ENCODE data around the gene ASB2. TPM values are rescaled to one million over a fixed set of nuclear protein-coding genes. Genes with fewer than 3 reads are reported as not detected.

The ASB2 gene
- total RNA-seq, 1 donor from 2014 or later, result 2.4 TPM

DNA sequence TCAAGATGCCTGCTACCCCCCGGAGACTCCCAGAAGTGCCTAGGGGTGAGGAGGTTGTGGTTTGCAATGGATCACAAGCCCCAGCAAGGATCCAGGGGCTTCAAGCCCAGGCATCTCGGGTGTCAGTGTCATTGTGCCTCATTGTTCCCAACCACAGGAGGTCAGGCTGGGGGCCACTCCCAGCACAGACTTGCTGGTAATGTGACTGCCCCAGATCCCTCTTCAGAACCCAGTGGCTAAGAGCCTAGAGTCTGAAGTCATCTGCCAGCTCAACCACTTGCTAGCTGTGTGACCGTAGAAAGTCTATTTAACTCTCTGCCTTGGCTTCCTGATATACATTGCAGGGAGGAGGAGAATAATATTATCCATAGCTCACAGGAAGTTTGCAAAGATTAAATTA is 7.7 kb upstream of the ASB2 start:
- no peak overlapping the region for H3K4me3 ChIP-seq
- DNase-seq (peak; percentile 26), ATAC-seq (no peak)
- H3K9me3 ChIP-seq, result no peaks in the 10 kb centered on the region
- no peak overlapping the region for H3K27ac ChIP-seq
- intact Hi-C loops (cut with DNase I), result no loop called here
- TF ChIP-seq, protein P1, sequence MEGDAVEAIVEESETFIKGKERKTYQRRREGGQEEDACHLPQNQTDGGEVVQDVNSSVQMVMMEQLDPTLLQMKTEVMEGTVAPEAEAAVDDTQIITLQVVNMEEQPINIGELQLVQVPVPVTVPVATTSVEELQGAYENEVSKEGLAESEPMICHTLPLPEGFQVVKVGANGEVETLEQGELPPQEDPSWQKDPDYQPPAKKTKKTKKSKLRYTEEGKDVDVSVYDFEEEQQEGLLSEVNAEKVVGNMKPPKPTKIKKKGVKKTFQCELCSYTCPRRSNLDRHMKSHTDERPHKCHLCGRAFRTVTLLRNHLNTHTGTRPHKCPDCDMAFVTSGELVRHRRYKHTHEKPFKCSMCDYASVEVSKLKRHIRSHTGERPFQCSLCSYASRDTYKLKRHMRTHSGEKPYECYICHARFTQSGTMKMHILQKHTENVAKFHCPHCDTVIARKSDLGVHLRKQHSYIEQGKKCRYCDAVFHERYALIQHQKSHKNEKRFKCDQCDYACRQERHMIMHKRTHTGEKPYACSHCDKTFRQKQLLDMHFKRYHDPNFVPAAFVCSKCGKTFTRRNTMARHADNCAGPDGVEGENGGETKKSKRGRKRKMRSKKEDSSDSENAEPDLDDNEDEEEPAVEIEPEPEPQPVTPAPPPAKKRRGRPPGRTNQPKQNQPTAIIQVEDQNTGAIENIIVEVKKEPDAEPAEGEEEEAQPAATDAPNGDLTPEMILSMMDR (IDR thresholded peaks at IDR 0.05), result no peak
- no peaks in the 10 kb centered on the region for H3K36me3 ChIP-seq
- no peaks in the 10 kb centered on the region for H3K4me1 ChIP-seq
- H3K27me3 ChIP-seq (ENCODE audit: low read depth), result peaks cover 5% of the 10 kb centered on the region

DNA sequence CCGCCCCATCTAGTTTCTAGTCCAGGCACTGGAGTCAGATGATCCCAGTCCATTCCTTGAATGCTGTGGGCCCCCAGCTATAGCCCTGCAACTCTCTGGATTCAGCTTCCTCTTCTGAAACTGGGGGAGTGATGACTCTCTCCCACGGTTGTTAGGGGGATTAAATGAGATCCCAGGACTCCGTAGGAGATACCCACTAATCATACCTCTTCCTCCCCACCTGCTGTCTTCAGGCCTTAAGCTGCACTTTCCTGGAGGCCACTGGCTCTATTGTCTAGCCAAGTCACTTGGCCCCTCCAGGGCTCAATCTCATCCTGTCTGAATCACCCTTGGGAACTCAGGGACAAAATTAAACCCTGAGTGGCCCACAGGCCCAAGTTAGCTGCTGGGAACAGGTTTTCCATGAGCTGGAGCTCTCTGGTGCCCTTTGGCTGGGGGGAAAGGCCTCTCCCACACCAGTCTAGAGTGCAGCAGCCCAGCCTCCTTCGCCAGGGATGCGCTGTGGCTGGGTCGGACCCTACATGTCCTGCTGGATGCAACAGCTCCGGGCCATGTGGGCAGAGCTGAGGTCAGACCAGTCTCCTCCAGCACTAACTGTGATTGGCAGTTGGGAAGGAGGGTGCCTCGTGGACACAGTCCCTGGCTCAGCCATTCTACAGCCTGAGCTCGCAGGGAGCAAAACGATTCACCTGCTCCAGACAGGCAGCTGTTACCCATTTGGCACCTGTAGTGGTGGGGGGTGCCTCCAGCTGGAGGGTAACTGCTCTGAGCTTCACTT is 6.0 kb upstream of the ASB2 start:
- no peaks in the 10 kb centered on the region for H3K36me3 ChIP-seq
- no peaks in the 10 kb centered on the region for H3K4me1 ChIP-seq
- TF ChIP-seq, protein P1 (IDR thresholded peaks at IDR 0.05), result no peak
- H3K27ac ChIP-seq, result no peak overlapping the region
- H3K27me3 ChIP-seq (ENCODE audit: low read depth), result peaks cover 5% of the 10 kb centered on the region
- ATAC-seq (no peak), DNase-seq (peak; percentile 28)
- H3K4me3 ChIP-seq, result no peak overlapping the region
- intact Hi-C loops (cut with DNase I), result no loop called here
- no peaks in the 10 kb centered on the region for H3K9me3 ChIP-seq

DNA sequence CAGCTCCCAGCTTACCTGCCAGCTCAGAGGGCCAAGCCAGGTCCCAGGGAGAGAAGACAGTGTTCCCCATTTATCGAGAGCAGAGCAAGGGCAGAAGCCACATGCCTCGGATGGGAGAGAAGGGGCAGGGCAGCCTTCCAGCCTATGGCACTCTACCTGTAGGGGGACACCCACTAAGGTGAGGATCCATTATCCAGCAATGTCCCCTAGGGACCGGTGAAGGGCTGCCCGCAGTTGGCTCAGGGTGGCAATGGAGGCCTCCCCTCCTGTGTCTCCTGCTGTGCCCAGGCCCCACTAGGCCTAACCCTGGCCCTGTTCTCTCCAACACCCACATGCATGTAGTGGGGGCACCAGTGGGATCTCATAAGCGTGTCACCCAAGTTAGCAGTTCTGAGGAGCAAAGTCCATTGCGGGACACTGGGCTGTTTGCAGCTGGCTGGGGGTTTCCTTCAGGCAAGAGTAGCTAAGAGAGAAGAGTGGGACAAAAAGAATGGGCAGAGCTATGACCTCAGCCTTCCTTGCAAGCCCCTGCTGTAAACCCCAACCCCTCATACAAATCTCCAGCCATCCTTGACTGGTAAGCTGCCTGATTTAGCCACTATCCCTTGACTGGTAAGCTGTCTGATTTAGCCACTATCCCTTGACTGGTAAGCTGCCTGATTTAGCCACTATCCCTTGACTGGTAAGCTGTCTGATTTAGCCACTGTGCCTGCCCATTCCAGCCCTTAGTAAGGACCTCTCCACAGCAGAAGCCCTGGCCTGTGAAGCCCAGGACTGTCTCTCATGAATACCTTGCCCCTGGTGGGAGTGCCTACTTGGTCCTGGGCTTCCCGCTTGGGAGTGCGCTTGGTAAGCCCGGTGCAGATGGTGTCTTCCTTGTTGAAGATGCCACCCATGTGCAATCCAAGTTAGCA is 5.2 kb upstream of the ASB2 start:
- intact Hi-C loops (cut with DNase I), result no loop called here
- Histone ChIP-seq H3K27ac (no peak overlapping the region), H3K27me3 (ENCODE audit: low read depth) (peaks cover 5% of the 10 kb centered on the region), H3K4me3 (no peak overlapping the region), H3K9me3 (no peaks in the 10 kb centered on the region), H3K36me3 (no peaks in the 10 kb centered on the region), H3K4me1 (no peaks in the 10 kb centered on the region)
- ATAC-seq (peak in 1 of 2 donors; percentile 6), DNase-seq (no peak)
- TF ChIP-seq, protein P1 (IDR thresholded peaks at IDR 0.05), result no peak

DNA sequence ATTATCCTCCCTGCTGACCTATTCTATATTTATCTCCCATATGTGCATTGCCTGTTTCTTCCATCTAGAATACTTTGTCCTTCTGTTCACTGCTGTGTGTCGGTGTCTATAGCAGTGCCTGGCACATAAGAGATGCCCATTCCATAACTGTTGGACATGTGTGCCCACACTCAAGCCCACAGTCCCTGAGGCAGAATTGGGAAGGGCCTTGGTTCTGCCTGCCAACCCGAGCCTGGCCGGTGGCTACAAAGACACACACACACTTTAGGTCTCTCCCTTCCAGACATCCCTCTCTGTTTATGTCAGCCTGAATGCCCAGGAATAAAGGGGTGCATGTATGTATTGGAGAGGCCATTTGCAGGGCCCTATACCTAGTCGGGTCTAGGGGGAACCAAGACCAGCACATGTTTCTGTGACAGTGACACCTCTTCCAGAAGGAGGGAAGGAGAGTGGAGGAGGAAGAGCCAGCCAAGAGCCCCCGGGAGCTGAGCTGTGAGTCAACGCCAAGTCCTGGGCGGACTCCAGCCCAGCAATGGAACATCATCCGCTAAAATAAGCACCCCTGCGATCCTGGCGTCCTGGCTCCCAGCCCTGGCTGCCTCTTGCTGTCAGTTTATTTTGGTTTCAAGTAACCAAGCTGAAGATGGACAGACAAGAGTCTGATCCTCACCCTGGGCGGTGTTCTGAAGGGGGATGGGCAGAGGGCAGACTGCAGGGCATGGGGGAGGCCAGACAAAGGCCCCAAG is 4.3 kb upstream of the ASB2 start:
- no peak for ATAC-seq
- H3K27me3 ChIP-seq (ENCODE audit: low read depth), result peaks cover 5% of the 10 kb centered on the region
- H3K36me3 ChIP-seq, result no peaks in the 10 kb centered on the region
- DNase-seq, result no peak
- TF ChIP-seq, protein P1 (IDR thresholded peaks at IDR 0.05), result no peak
- no peaks in the 10 kb centered on the region for H3K4me1 ChIP-seq
- H3K9me3 ChIP-seq, result no peaks in the 10 kb centered on the region
- H3K27ac ChIP-seq, result no peak overlapping the region
- intact Hi-C loops (cut with DNase I), result no loop called here
- H3K4me3 ChIP-seq, result no peak overlapping the region

DNA sequence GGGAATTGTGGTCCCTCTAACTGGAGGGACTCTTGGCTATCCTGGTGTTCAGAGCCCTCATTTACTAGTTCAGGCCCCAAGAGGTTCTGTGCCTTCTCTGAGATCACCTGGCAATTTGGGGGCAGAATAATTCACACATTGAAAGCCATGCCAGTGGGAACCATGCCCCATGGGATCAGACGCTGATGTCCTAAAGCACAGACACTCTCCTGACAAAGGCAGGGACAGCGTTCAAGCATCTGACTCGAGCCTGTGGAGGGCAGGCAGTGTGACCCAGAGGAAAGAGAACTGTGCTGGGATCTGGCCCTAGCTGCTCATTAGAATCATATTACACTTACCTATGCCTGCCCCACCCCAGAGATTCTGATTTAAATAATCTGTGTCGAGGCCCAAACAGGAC is 2.4 kb upstream of the ASB2 start:
- H3K27me3 ChIP-seq (ENCODE audit: low read depth), result peaks cover 3% of the 10 kb centered on the region
- H3K4me1 ChIP-seq, result no peaks in the 10 kb centered on the region
- intact Hi-C loops (cut with DNase I), result no loop called here
- H3K4me3 ChIP-seq, result no peak overlapping the region
- TF ChIP-seq, protein P1 (IDR thresholded peaks at IDR 0.05), result no peak
- no peak for DNase-seq
- ATAC-seq, result no peak
- no peaks in the 10 kb centered on the region for H3K9me3 ChIP-seq
- H3K27ac ChIP-seq, result no peak overlapping the region
- no peaks in the 10 kb centered on the region for H3K36me3 ChIP-seq

Measured in lower lobe of right lung (tissue), 2 donors.